CD1c-positive myeloid dendritic cell (primary cell): Measurements from ENCODE around the gene CCNI2.
"Not testable (repeated sequence)": the region's sequence is repeated elsewhere in the genome, so short reads cannot be mapped to it uniquely, and the experiment has no call there.

Source experiments
- DNase-seq: peaks from one replicate; pipeline ENCODE4 v3.0.0-alpha.2; 2016; ENCODE audit errors: extremely low spot score

Gene CCNI2

DNA sequence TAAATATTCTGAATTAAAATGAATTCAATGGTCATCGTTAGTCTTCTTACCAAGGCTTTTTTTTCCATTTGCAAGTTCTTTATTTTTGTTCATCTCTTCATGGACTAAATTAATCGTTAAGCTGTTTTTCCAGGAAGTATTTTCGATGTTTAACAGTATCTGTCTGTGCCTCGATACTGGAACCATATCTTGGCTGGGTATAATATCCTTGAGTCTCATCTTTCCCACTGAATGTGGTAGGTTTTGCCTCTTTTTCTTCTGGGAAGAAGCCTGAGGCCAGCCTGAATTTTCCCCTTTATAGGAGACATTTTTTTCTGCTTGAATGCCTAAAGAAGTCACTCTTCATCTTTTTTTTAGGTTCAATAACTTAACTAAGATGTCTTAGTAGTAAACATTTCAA is 33.8 kb downstream of the CCNI2 start:
- DNase-seq, result no peak

- peak; percentile 75 for DNase-seq
Observed at GRCh38 chr5:132782101-132782500, 34.9 kb downstream of the CCNI2 start.

DNA sequence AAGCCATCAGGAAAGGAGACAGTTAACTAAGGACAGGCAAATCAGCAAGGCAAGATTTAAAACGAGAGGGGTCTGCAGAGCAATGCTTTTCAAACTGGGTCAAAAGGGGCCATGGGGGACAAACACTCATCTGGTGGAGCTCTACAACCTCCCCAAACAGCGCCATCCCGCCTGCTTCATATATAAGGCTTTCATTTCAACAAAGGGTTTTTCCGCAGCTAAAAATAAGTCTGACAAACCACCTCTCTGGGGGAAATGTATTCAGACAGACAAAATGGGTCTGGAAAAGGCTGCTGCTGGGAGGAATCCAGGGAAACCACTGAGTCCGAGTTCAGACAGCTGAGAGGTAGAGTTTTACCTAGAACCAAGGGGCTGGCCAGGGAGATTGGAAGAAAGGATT is 38.1 kb downstream of the CCNI2 start:
- no peak for DNase-seq

GRCh38 chr5:132785864-132786263 is 38.6 kb downstream of the CCNI2 start:
- DNase-seq, result no peak

- DNase-seq, result no peak
Observed at GRCh38 chr5:132787076-132787475, 39.9 kb downstream of the CCNI2 start.

- no peak for DNase-seq
Observed at GRCh38 chr5:132788508-132788907, 41.3 kb downstream of the CCNI2 start.

GRCh38 chr5:132788990-132789886 is 42.0 kb downstream of the CCNI2 start:
- no peak for DNase-seq

GRCh38 chr5:132790201-132790865 is 43.1 kb downstream of the CCNI2 start:
- no peak for DNase-seq

DNA sequence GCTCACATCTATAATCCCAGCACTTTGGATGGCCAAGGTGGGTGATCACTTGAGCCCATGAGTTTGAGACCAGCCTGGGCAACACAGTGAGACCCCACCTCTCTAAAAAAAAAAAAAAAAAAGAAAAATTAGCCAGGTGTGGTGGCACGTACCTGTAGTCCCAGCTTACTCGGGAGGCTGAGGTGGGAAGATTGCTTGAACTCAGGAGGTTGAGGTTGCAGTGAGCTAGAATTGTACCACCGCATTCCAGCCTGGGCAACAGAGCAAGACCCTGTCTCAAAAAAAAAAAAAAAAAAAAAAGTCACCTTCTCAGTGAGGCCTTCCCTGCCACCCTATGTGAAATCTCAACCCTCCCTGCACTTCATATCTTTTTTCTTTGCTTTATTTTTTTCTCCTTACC is 43.8 kb downstream of the CCNI2 start:
- no peak for DNase-seq

GRCh38 chr5:132797651-132798050 is 50.4 kb downstream of the CCNI2 start:
- DNase-seq, result no peak

GRCh38 chr5:132799392-132799791 is 52.2 kb downstream of the CCNI2 start:
- DNase-seq, result no peak

DNA sequence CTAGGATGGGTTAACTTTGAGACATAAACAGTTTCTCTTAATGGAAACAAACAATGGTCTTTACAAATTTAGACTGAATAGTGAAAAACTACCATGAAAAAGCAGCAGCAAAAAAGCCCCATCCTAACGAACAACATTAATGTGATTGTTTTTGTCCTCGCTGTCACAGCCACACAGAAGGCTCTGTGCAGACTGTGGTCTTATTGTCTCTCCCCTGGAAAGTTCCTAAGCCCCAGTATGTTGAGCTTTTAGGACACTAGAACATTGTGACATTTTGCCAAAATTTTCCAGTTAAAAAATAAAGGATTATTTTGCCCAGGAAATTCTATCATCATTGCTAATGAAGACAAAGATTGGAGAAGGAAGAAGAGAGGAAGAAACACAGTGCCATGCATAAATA is 53.3 kb downstream of the CCNI2 start:
- DNase-seq, result no peak

DNA sequence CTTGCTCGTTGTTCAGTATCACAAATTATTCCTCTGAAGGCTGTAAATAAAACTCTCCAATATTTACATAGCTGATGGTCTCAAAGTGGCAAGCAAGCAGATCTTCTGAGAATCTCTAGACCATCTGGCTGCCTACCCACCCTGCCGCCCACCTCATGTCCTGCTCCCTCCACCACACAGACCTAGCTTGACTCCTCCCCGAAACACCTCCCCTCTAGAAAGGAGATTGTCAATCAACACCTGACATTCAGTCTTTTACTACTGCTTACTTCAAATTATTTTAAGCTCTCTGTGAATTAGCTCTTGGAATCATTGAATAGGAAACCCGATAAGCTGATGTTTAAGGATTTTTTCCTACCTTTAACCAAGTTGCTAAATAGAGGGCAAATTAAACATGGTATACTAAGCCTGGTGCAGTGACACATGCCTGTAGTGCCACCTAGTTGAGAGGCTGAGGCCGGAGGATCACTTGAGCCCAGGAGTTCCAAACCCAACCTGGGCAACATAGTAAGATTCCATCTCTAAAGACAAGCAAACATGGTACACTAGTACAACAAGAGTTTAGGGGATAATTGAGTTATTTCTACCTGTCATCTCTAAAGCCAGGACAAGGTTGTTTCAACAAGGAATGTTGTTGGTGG is 54.9 kb downstream of the CCNI2 start:
- no peak for DNase-seq

- DNase-seq, result not testable (repeated sequence)
Observed at GRCh38 chr5:132802685-132803066, 55.5 kb downstream of the CCNI2 start.
